Measurements from ENCODE around the gene RSBN1.

DNA sequence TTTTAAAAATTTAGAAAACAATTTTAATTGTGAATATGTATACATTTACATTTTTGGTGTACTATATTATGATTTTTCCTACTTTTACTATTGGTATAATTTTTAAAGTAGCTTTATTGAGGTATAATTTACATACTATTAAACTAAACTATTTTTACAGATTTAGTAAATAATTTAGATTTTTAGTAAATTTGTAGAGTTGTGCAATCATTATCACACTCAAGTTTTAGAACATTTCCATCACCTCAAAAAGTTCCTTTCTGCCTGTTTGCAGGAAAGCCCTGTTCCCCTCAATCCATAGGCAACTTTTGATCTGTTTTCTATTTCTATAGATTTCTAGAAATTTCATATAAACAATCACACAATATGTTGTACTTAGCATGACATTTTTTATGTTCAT is 61.2 kb downstream of the RSBN1 start:
- TF ChIP-seq, protein P1, sequence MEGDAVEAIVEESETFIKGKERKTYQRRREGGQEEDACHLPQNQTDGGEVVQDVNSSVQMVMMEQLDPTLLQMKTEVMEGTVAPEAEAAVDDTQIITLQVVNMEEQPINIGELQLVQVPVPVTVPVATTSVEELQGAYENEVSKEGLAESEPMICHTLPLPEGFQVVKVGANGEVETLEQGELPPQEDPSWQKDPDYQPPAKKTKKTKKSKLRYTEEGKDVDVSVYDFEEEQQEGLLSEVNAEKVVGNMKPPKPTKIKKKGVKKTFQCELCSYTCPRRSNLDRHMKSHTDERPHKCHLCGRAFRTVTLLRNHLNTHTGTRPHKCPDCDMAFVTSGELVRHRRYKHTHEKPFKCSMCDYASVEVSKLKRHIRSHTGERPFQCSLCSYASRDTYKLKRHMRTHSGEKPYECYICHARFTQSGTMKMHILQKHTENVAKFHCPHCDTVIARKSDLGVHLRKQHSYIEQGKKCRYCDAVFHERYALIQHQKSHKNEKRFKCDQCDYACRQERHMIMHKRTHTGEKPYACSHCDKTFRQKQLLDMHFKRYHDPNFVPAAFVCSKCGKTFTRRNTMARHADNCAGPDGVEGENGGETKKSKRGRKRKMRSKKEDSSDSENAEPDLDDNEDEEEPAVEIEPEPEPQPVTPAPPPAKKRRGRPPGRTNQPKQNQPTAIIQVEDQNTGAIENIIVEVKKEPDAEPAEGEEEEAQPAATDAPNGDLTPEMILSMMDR (IDR thresholded peaks at IDR 0.05; ENCODE audit: poor library complexity): no peak
- no peak for TF ChIP-seq EZH2 (IDR thresholded peaks at IDR 0.05; ENCODE audit: borderline replicate concordance)
- no peak for TF ChIP-seq EZH2phosphoT487 (IDR thresholded peaks at IDR 0.05; ENCODE audit: low read depth, severe bottlenecking, unreplicated experiment)

Data from hepatocyte (in vitro differentiated cells).